ENCODE measurements around the gene KRT9. TPM values are rescaled to one million over a fixed set of nuclear protein-coding genes. Genes with fewer than 3 reads are reported as not detected.

Gene KRT9
- total and polyA plus RNA-seq, 2 donors (not counting 3 experiments of a cell fraction or from before 2014, with no cell fraction given), result not detected

- ChIA-PET POLR2A (interaction anchor here (0.7 to 1.1 kb wide), 2 partner anchors 16 to 155 kb away, joined by 4 to 7 read pairs; no protein-coding TSS in a partner anchor), CTCF (interaction anchor here (0.8 to 2.0 kb wide), 6 partner anchors 9 to 623 kb away, joined by 3 to 25 read pairs (median 6); no protein-coding TSS in a partner anchor)
- Histone ChIP-seq H3K4me2 (ENCODE audit: insufficient read depth, low read length) (no peak overlapping the region), H3K9me1 (replicated peaks; ENCODE audit: control insufficient read depth, extremely low read depth, insufficient read depth, low read length) (no peaks in the 10 kb centered on the region), H3K36me3 (ENCODE audit: control insufficient read depth in 2 of 2, extremely low read depth in 1 of 2, insufficient read depth in 2 of 2, low read length in 2 of 2) (no peaks in the 10 kb centered on the region), H3K4me1 (ENCODE audit: control insufficient read depth, extremely low read depth, insufficient read depth, low read length) (peaks cover 28% of the 10 kb centered on the region), H3K9me3 (replicated peaks; ENCODE audit: control insufficient read depth, insufficient read depth, low read length) (no peaks in the 10 kb centered on the region), H4K20me1 (replicated peaks; ENCODE audit: control insufficient read depth, extremely low read depth, insufficient read depth, low read length) (no peaks in the 10 kb centered on the region), H3K4me3 (replicated peaks in 1 of 3; ENCODE audit: insufficient read depth in 1 of 3, low read depth in 1 of 3, low read length in 3 of 3) (no peak overlapping the region), H3K9ac (replicated peaks; ENCODE audit: extremely low read depth, insufficient read depth, low read length) (no peak overlapping the region), H3K79me2 (ENCODE audit: control insufficient read depth, insufficient read depth, low read length) (no peaks in the 10 kb centered on the region), H3K27ac (ENCODE audit: insufficient read depth, low read depth, low read length) (no peak overlapping the region), H3K27me3 (ENCODE audit: control insufficient read depth in 2 of 2, insufficient read depth in 2 of 2, low read length in 2 of 2) (no peaks in the 10 kb centered on the region), H2AFZ (ENCODE audit: low read depth, low read length) (no peak overlapping the region)
- TF ChIP-seq POLR2AphosphoS5 (IDR thresholded peaks at IDR 0.05; ENCODE audit: insufficient read depth, low read depth, low read length) (no peak), POLR2A (IDR thresholded peaks at IDR 0.05; ENCODE audit: low read depth, low read length) (no peak), GATA2 (IDR thresholded peaks at IDR 0.05; ENCODE audit: insufficient read depth, insufficient read length, low read depth, low read length) (no peak), EZH2 (IDR thresholded peaks at IDR 0.05; ENCODE audit: borderline replicate concordance, low read depth, low read length, severe bottlenecking) (no peak), FOS (IDR thresholded peaks at IDR 0.05; ENCODE audit: borderline replicate concordance, insufficient read depth, low read length) (no peak), MAX (IDR thresholded peaks at IDR 0.05; ENCODE audit: insufficient read depth, insufficient read length) (no peak), MYC (IDR thresholded peaks at IDR 0.05; ENCODE audit: low read depth, low read length) (no peak), JUN (IDR thresholded peaks at IDR 0.05; ENCODE audit: borderline replicate concordance, insufficient read depth, insufficient read length, low read depth) (no peak), CTCF (IDR thresholded peaks at IDR 0.05; ENCODE audit: extremely low read depth in 1 of 2, insufficient read depth in 1 of 2, low read depth in 1 of 2, low read length in 2 of 2) (no peak)
- FAIRE-seq (no peak), DNase-seq (ENCODE audit: low read depth, low spot score) (no peak)
- dilution Hi-C loops (cut with MboI; ENCODE audit: extremely low pct_ligation_motif_present, low sequenced_read_pairs), result no loop called here
- intact Hi-C loops (cut with micrococcal nuclease), result no loop called here
- BruUV-seq (replicated peaks), result no TSS peak
These were observed 38.8 kb downstream of the KRT9 start for GRCh38 chr17:41532947-41533570.

Data from endothelial cell of umbilical vein (primary cell).